ENCODE data around the gene SLC38A10.

SLC38A10 gene

GRCh38 chr17:81252326-81252986, 42.7 kb downstream of the SLC38A10 start:
- no peaks in the 10 kb centered on the region for H3K27me3 Mint-ChIP-seq
- peak overlapping the region; percentile 40 for H3K27ac Mint-ChIP-seq
- no peak overlapping the region for H3K4me3 Mint-ChIP-seq
- H3K36me3 Mint-ChIP-seq (ENCODE audit: low read depth) = peaks cover 12% of the 10 kb centered on the region
- H3K9me3 Mint-ChIP-seq = no peaks in the 10 kb centered on the region
- peaks cover 4% of the 10 kb centered on the region for H3K4me1 Mint-ChIP-seq (ENCODE audit: low read depth)

- Mint-ChIP-seq H3K9me3 (no peaks in the 10 kb centered on the region), H3K27me3 (no peaks in the 10 kb centered on the region), H3K4me1 (ENCODE audit: low read depth) (peaks cover 4% of the 10 kb centered on the region), H3K4me3 (no peak overlapping the region), H3K27ac (no peak overlapping the region), H3K36me3 (ENCODE audit: low read depth) (peaks cover 12% of the 10 kb centered on the region)
Measured at GRCh38 chr17:81251709-81252301, 43.3 kb downstream of the SLC38A10 start.

GRCh38 chr17:81251094-81251708, 43.9 kb downstream of the SLC38A10 start:
- Mint-ChIP-seq H3K4me3 (no peak overlapping the region), H3K4me1 (ENCODE audit: low read depth) (peaks cover 4% of the 10 kb centered on the region), H3K36me3 (ENCODE audit: low read depth) (peaks cover 12% of the 10 kb centered on the region), H3K27me3 (no peaks in the 10 kb centered on the region), H3K27ac (no peak overlapping the region), H3K9me3 (no peaks in the 10 kb centered on the region)

- Mint-ChIP-seq H3K27ac (no peak overlapping the region), H3K36me3 (ENCODE audit: low read depth) (peaks cover 12% of the 10 kb centered on the region), H3K4me3 (no peak overlapping the region), H3K27me3 (no peaks in the 10 kb centered on the region), H3K4me1 (ENCODE audit: low read depth) (peaks cover 4% of the 10 kb centered on the region), H3K9me3 (no peaks in the 10 kb centered on the region)
Measured at GRCh38 chr17:81250286-81251093, 44.6 kb downstream of the SLC38A10 start.

DNA sequence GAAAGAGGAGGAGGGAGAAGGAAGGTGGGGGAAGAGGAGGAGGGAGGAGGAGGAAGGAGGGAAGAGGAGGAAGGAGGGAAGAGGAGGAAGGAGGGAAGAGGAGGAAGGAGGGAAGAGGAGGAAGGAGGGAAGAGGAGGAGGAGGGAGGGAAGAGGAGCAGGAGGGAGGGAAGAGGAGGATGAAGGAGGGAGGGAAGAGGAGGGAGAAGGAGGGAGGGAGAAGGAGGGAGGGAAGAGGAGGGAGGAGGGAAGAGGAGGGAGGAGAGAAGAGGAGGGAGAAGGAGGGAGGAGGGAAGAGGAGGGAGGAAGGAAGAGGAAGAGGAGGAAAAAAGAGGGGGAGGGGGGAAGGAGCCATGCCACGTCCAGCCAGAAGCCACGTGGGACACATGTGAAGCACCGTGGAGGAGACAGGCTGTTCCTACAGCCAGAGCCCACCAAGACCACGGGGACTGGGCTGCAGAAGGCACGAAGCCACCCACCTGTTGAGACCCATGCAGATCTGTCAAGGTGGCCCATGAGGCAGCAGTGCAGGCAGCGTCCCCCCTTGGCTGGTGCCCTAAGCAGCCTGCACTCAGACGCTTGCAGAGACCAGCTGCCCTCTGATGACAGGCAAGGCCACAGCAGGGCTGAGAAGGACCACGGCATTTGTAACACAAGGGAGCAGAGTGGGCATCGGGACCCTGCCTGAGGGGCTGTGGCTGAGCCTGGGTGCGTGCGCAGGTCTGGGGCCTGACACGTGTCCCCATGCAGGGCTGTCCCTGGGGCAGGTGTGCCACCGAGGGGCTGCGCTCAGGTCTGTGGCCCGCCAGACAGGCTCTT, 45.7 kb downstream of the SLC38A10 start:
- no peaks in the 10 kb centered on the region for H3K27me3 Mint-ChIP-seq
- no peak overlapping the region for H3K4me3 Mint-ChIP-seq
- peaks cover 12% of the 10 kb centered on the region for H3K36me3 Mint-ChIP-seq (ENCODE audit: low read depth)
- no peak overlapping the region for H3K27ac Mint-ChIP-seq
- H3K4me1 Mint-ChIP-seq (ENCODE audit: low read depth) = peaks cover 7% of the 10 kb centered on the region
- no peaks in the 10 kb centered on the region for H3K9me3 Mint-ChIP-seq

DNA sequence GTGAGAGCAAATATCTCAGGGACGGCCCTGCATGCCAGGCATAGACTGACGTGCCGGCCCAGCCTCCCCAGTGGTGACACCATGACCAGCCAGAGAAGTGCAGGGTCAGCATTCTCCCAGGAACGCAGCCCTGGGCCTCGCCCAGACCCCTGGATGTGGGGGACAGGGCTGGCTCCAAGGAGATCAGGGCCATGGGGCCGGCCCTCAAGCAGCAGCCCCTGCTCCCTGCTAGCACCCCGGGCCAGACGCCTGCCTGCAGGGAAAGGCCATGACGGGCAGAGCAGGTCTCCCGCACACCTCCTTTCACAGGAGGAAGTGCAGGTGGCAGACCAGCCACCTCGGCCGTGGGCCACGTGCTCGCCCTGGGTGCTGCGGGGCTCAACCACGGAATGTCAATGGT, 46.5 kb downstream of the SLC38A10 start:
- Mint-ChIP-seq H3K9me3 (no peaks in the 10 kb centered on the region), H3K27ac (no peak overlapping the region), H3K36me3 (ENCODE audit: low read depth) (peaks cover 12% of the 10 kb centered on the region), H3K4me3 (no peak overlapping the region), H3K4me1 (ENCODE audit: low read depth) (peaks cover 7% of the 10 kb centered on the region), H3K27me3 (no peaks in the 10 kb centered on the region)

- Mint-ChIP-seq H3K36me3 (ENCODE audit: low read depth) (peaks cover 6% of the 10 kb centered on the region), H3K4me3 (no peak overlapping the region), H3K4me1 (ENCODE audit: low read depth) (peaks cover 3% of the 10 kb centered on the region), H3K27me3 (no peaks in the 10 kb centered on the region), H3K9me3 (no peaks in the 10 kb centered on the region), H3K27ac (no peak overlapping the region)
Measured at GRCh38 chr17:81247339-81247990, 47.6 kb downstream of the SLC38A10 start.

- Mint-ChIP-seq H3K4me1 (ENCODE audit: low read depth) (peaks cover 9% of the 10 kb centered on the region), H3K27me3 (no peaks in the 10 kb centered on the region), H3K36me3 (ENCODE audit: low read depth) (peaks cover 4% of the 10 kb centered on the region), H3K9me3 (no peaks in the 10 kb centered on the region), H3K4me3 (no peak overlapping the region), H3K27ac (no peak overlapping the region)
Measured at GRCh38 chr17:81246679-81247338, 48.3 kb downstream of the SLC38A10 start.

DNA sequence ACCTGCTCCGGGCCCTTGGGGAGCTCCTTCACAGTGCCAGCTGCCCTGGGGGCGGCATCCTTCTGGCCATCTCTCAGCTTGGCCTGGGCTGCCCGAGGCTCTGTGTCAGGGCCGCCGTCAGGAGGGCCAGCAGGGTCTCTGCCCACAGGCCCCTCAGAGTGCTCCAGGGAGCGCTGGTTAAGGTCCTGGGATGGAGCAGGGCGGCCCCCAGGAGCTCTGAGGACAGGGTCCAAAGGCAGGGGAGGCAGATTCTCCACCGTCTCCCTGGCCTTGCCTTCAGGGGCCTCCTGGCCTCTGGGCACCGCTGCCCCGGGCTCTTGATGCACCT, 48.8 kb downstream of the SLC38A10 start:
- Mint-ChIP-seq H3K4me3 (no peak overlapping the region), H3K27me3 (no peaks in the 10 kb centered on the region), H3K9me3 (no peaks in the 10 kb centered on the region), H3K4me1 (ENCODE audit: low read depth) (peaks cover 13% of the 10 kb centered on the region), H3K27ac (no peak overlapping the region), H3K36me3 (ENCODE audit: low read depth) (peaks cover 5% of the 10 kb centered on the region)

DNA sequence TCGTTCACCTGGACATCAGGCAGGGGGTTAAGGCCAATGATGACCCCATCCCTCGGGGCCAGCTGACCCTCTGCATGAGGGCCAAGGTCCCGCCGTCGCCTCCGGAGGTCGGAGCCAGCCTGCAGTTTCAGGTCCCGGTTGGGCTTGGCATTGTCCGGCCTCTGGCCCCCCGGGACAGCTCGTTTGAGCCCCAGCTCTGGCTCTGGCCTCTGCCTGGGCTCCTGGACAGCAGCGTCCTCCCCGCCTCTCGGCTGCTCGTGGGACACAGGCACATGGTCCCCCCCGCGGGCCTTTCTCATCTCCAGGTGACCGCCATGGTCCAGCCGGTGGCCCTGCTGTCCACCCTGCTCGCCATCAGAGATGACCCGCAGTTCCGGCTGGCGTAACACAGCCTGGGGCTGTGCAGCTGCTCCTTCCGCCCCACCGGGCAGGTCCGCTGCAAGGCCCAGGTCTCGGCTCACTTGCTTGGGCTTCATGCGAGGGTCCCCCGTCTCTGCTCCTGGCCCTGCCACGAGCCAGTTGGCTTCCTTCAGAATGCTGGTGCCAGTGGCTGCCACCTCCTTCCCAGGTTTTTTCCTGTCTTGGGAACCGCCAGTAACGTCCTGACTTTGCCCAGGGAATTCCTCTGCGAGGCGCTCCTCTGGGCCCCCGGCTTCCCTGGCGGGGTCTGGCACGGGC, 49.3 kb downstream of the SLC38A10 start:
- peaks cover 18% of the 10 kb centered on the region for H3K4me1 Mint-ChIP-seq (ENCODE audit: low read depth)

GRCh38 chr17:81245024-81245664, 50.0 kb downstream of the SLC38A10 start:
- no peak overlapping the region for H3K4me3 Mint-ChIP-seq
- no peaks in the 10 kb centered on the region for H3K27me3 Mint-ChIP-seq
- no peaks in the 10 kb centered on the region for H3K9me3 Mint-ChIP-seq
- H3K36me3 Mint-ChIP-seq (ENCODE audit: low read depth) = peaks cover 12% of the 10 kb centered on the region
- H3K4me1 Mint-ChIP-seq (ENCODE audit: low read depth) = peaks cover 22% of the 10 kb centered on the region
- H3K27ac Mint-ChIP-seq = no peak overlapping the region

More for the DNA sequence above, 49.3 kb downstream of the SLC38A10 start:
- Mint-ChIP-seq H3K4me3 (no peak overlapping the region), H3K27ac (no peak overlapping the region), H3K9me3 (no peaks in the 10 kb centered on the region), H3K27me3 (no peaks in the 10 kb centered on the region), H3K36me3 (ENCODE audit: low read depth) (peaks cover 10% of the 10 kb centered on the region)

DNA sequence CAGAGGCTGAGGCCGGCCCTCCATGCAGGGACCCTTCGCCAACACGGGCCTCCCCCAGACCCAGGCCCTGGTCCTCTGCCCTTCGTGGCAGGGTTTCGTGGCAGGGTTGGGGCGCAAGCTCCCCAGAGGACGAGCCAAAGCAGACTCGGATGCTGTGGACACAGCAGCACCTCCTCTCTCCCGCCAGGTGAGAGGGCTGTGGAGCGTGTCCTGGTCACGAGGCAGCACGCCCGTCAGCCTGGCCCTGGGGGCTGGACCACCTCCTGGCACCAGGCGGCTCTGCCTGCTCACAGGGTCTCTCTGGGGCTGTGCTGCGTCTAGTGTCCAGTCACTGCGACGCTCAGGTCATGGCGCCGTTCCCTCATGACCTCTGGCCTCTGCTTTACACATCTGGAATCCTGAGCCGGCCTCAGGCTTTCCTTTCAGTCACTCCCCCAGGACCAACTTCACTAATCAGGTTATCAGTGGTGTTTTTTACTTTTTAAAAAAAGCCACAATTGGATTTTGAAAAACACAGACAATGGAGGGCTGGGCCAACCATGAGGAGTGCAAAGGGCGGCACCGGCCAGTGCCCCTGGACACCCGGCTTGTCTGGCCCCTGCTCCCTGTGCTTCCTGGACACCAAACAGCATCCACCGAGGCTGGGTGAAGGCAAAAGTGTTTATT, 50.6 kb downstream of the SLC38A10 start:
- no peak overlapping the region for H3K4me3 Mint-ChIP-seq
- H3K4me1 Mint-ChIP-seq (ENCODE audit: low read depth) = peaks cover 25% of the 10 kb centered on the region
- no peaks in the 10 kb centered on the region for H3K27me3 Mint-ChIP-seq
- peaks cover 15% of the 10 kb centered on the region for H3K36me3 Mint-ChIP-seq (ENCODE audit: low read depth)
- no peaks in the 10 kb centered on the region for H3K9me3 Mint-ChIP-seq
- no peak overlapping the region for H3K27ac Mint-ChIP-seq

DNA sequence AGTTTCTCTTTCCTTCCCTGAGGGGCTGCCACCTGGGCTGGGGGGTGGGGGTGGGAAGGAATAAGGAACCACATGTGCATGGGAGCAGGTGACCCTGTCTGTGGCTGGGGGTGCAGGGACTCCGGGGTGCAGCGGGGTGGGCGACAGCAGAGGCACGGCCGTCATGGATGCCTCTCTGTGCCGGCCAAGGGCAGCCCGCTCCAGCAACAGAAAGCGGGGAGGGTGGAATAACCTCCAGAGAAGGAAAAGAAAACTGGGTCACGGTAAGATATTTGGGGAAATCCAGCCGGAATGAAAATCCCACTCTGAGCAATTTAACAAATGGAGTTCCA, 51.8 kb downstream of the SLC38A10 start:
- Mint-ChIP-seq H3K27ac (no peak overlapping the region), H3K9me3 (no peaks in the 10 kb centered on the region), H3K4me3 (no peak overlapping the region), H3K36me3 (ENCODE audit: low read depth) (peaks cover 15% of the 10 kb centered on the region), H3K4me1 (ENCODE audit: low read depth) (peaks cover 25% of the 10 kb centered on the region), H3K27me3 (no peaks in the 10 kb centered on the region)
